Mammary epithelial cell (primary cell): ENCODE results near the gene MAML1.

Experiments used
- CTCF ChIP-seq, 2 donors: IDR thresholded peaks in 1 of 2; conservative IDR thresholded peaks in 1 of 2; 2 replicates each; pipeline ENCODE4 v1.5.1; 2011 to 2012; ENCODE audit warnings: inconsistent platforms in 2 of 2, low read length in 2 of 2, mild to moderate bottlenecking in 2 of 2, control low read depth in 1 of 2, low read depth in 1 of 2; ENCODE audit not compliant: insufficient read depth in 1 of 2; ENCODE audit errors: extremely low read depth in 1 of 2
- EZH2 ChIP-seq: IDR thresholded peaks from 2 replicates; pipeline ENCODE4 v1.6.1; 2012; ENCODE audit warnings: low read length, inconsistent platforms, borderline replicate concordance

- TF ChIP-seq CTCF (conservative IDR thresholded peaks at IDR 0.05 in 1 of 2, IDR thresholded peaks at IDR 0.05 in 1 of 2; ENCODE audit: extremely low read depth in 1 of 2, insufficient read depth in 1 of 2, low read depth in 1 of 2, low read length in 2 of 2) (no peak), EZH2 (no peak)
Observed at GRCh38 chr5:179821298-179822058, 88.9 kb downstream of the MAML1 start.
